Sigmoid colon (tissue), 7 donors: ENCODE measurements around the gene ECHDC1. TPM values are rescaled to one million over a fixed set of nuclear protein-coding genes. Genes with fewer than 3 reads are reported as not detected.
"Not testable (repeated sequence)": the region's sequence is repeated elsewhere in the genome, so short reads cannot be mapped to it uniquely, and the experiment has no call there.

ENCODE experiments used
- DNase-seq: peaks from one replicate; pipeline ENCODE4 v3.0.0-alpha.2; 2019
- H3K27ac ChIP-seq, 4 donors: fragments of 200-600 bp; sonication (generic); one replicate each; pipeline ENCODE4 v1.5.1; 2016 to 2019; ENCODE audit warnings: mild to moderate bottlenecking in 1 of 4
- H3K27me3 ChIP-seq, 3 donors: fragments of 200-600 bp; sonication (generic); one replicate each; pipeline ENCODE4 v1.5.1; 2019; ENCODE audit warnings: mild to moderate bottlenecking in 1 of 3
- H3K36me3 ChIP-seq, 4 donors: fragments of 200-600 bp; sonication (generic); one replicate each; pipeline ENCODE4 v1.5.1; 2016 to 2019
- H3K4me1 ChIP-seq, 4 donors: fragments of 200-600 bp; sonication (generic); one replicate each; pipeline ENCODE4 v1.5.1; 2017 to 2019
- H3K4me3 ChIP-seq, 4 donors: fragments of 200-600 bp; sonication (generic); one replicate each; pipeline ENCODE4 v1.5.1; 2017 to 2019; ENCODE audit warnings: mild to moderate bottlenecking in 2 of 4, moderate library complexity in 1 of 4
- H3K9me3 ChIP-seq, 4 donors: fragments of 200-600 bp in 3 of 4; sonication (generic) in 3 of 4; one replicate each; pipeline versions ENCODE4 v1.5.1 to v1.6.1; 2013 to 2019
- EP300 ChIP-seq, 4 donors: sonication (generic); formaldehyde crosslinking; IDR thresholded peaks; one replicate each; pipeline ENCODE4 v1.6.1; 2017; ENCODE audit warnings: antibody characterized with exemption in 4 of 4
- POLR2A ChIP-seq, 2 donors: fragments of 450-650 bp; IDR thresholded peaks; one replicate each; pipeline ENCODE4 v1.6.1; 2016; ENCODE audit warnings: antibody characterized with exemption in 2 of 2, mild to moderate bottlenecking in 2 of 2, moderate library complexity in 2 of 2
- POLR2AphosphoS5 ChIP-seq, 4 donors: sonication (generic); formaldehyde crosslinking; IDR thresholded peaks; one replicate each; pipeline ENCODE4 v1.6.1; 2017; ENCODE audit warnings: antibody characterized with exemption in 4 of 4
- WGBS, 2 donors: extraction: QIAGEN DNeasy Blood & Tissue Kit; methylation state at CpG; one replicate each; pipeline ENCODE4 v1.1.7; 2013; 5-methylcytosine and 5-hydroxymethylcytosine counted together
- intact Hi-C: fragments of 100-400 bp; cut with DNase I; formaldehyde crosslinking; loops from one replicate; pipeline ENCODE4 v1.15.1; 2023
- polyA plus RNA-seq, 3 donors: library from polyadenylated mRNA; stranded (reverse); fragments of 200-250 nt; gene quantifications; one replicate each; pipeline ENCODE4 v1.2.3, GENCODE V29; 2013
- total RNA-seq, 4 donors: library from RNA; depleted of rRNA; stranded (reverse); fragments of >200 nt; gene quantifications; one replicate each; pipeline ENCODE4 v1.1.0, GENCODE V29; 2016
- TF ChIP-seq, protein P1 (sequence below), 4 experiments: fragments of 450-650 bp in 3 of 4; fragments of 200-600 bp in 1 of 4; IDR thresholded peaks; one replicate each; pipeline ENCODE4 v1.5.1; 2016 to 2019; ENCODE audit warnings: antibody characterized with exemption in 4 of 4, mild to moderate bottlenecking in 3 of 4, moderate library complexity in 2 of 4
- donor health status: healthy with polysubstance abuse.
- donor health status: Bipolar disorder and iron deficiency.
- donor health status: healthy.

The ECHDC1 gene
- total and polyA plus RNA-seq, 7 donors = 48.6 to 97.1 (median 77.3) TPM

DNA sequence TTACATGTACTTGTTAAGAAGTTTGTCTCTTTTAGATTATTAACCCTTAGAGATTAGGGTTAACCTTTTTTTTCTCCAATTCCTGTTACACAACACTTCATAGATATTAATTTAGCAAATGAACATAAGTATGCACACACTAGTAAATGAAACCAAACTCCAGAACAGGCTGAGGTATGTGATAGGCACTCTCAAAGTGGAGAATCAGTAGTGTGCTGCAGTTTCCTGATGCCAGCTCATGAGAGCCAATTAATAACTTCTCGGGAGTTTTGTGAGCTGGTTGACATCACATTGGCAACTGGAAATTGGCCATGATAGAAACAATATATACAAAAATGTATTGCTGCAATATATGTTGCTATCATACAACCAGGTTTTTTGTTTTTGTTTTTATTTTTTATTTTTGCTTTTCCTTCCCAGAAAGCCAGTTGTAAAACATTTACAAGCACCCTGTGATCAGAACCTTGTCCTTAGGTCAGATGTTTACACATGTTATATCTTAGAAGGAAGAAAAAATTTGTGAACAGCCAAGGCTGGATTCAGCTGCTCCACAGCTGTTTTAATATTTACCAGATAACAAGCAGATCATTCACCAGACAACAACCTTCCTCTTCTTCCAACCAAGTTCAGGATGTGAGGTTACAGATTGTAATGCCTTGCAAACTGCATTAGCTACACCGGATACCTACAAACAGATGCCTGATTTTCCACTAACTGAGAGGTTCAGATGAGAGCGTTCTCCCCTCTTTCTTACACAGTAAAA lies 42.4 kb upstream of the ECHDC1 start:
- DNase-seq = no peak
- H3K4me1 ChIP-seq = peaks cover 0 to 36% (median 11%) of the 10 kb centered on the region in 4 donors
- TF ChIP-seq POLR2A (IDR thresholded peaks at IDR 0.05) = no peak
- no peak for TF ChIP-seq EP300 (IDR thresholded peaks at IDR 0.05)
- TF ChIP-seq, protein P1, sequence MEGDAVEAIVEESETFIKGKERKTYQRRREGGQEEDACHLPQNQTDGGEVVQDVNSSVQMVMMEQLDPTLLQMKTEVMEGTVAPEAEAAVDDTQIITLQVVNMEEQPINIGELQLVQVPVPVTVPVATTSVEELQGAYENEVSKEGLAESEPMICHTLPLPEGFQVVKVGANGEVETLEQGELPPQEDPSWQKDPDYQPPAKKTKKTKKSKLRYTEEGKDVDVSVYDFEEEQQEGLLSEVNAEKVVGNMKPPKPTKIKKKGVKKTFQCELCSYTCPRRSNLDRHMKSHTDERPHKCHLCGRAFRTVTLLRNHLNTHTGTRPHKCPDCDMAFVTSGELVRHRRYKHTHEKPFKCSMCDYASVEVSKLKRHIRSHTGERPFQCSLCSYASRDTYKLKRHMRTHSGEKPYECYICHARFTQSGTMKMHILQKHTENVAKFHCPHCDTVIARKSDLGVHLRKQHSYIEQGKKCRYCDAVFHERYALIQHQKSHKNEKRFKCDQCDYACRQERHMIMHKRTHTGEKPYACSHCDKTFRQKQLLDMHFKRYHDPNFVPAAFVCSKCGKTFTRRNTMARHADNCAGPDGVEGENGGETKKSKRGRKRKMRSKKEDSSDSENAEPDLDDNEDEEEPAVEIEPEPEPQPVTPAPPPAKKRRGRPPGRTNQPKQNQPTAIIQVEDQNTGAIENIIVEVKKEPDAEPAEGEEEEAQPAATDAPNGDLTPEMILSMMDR (IDR thresholded peaks at IDR 0.05) = no peak
- TF ChIP-seq POLR2AphosphoS5 (IDR thresholded peaks at IDR 0.05) = no peak
- H3K4me3 ChIP-seq = no peak overlapping the region
- intact Hi-C loops = no loop called here
- no peaks in the 10 kb centered on the region for H3K36me3 ChIP-seq
- H3K27ac ChIP-seq = no peak overlapping the region
- H3K9me3 ChIP-seq = no peaks in the 10 kb centered on the region
- 63 to 76% methylated on average over 3 of the region's 3 CpGs for WGBS, 2 donors
- H3K27me3 ChIP-seq = no peaks in the 10 kb centered on the region

DNA sequence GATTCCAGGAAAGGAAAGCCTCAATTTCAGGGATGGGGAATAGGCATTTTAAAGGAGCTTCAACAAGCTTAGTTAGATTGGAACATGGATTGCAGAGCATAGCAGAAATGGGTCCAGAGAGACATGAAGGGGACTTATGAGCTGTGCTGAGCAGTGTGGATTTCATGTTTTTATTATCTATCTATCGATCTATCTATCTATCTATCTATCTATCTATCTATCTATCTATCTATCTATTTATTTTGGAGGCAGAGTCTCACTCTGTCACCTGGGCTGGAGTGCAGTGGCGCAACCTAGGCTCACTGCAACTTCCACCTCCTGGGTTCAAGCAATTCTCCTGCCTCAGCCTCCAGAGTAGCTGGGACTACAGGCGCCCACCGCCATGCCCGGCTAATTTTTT lies 41.4 kb upstream of the ECHDC1 start:
- not testable (repeated sequence) for H3K27me3 ChIP-seq
- 94 to 97% methylated on average over 5 of the region's 5 CpGs for WGBS, 2 donors

DNA sequence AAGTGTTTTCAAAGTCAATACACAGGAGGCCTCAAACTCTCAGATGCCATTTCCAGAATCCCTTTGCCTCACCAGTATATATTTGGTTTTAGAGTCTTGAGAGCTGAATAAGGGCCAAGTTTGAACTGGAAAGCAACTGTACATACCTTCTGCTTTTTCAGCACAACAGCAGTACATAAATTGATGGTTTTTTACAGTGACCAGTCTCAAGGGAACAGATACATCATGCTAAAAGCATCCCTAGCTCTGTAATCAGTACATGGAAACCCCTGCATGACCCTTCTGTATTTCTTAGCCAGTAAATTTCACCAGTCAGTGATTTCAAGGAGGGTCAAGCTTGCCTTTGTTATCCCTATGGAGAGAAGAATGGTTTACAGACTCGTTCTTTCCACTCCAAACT lies 40.6 kb upstream of the ECHDC1 start:
- no peak overlapping the region for H3K27ac ChIP-seq
- 76 to 80% methylated on average over 1 of the region's 1 CpG for WGBS, 2 donors
- DNase-seq = no peak
- H3K4me3 ChIP-seq = no peak overlapping the region
- peaks cover 0 to 18% (median 6%) of the 10 kb centered on the region in 4 donors for H3K4me1 ChIP-seq
- TF ChIP-seq, protein P1 (IDR thresholded peaks at IDR 0.05) = no peak
- TF ChIP-seq POLR2A (IDR thresholded peaks at IDR 0.05) (no peak), POLR2AphosphoS5 (IDR thresholded peaks at IDR 0.05) (no peak), EP300 (IDR thresholded peaks at IDR 0.05) (no peak)
- H3K36me3 ChIP-seq = no peaks in the 10 kb centered on the region
- intact Hi-C loops = no loop called here
- H3K9me3 ChIP-seq = no peaks in the 10 kb centered on the region
- H3K27me3 ChIP-seq = no peaks in the 10 kb centered on the region

More for the DNA sequence above, 41.4 kb upstream of the ECHDC1 start:
- H3K9me3 ChIP-seq, H3K27ac ChIP-seq, intact Hi-C loops, H3K36me3 ChIP-seq, DNase-seq, H3K4me3 ChIP-seq: not testable (repeated sequence)
- H3K4me1 ChIP-seq = peaks cover 0 to 26% (median 6%) of the 10 kb centered on the region in 4 donors

DNA sequence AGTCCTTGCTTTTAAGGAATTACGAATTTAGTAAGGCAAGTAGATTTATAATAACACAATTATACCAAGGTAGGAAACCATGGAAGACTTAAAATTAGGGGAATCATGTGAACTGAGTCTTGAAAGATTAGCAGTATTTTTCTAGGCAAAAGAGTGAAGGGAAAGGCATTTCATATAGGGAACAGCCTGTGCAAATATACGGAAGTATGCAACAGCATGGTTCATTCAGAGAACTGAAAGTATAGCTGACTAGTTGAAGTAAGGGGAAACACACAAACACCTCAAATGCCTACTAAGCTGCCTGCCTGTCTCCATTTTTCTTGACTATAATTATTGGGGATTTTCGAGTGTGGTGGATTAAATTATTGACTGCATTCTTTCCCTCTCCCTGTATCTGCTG lies 39.0 kb upstream of the ECHDC1 start:
- no peak for DNase-seq
- Histone ChIP-seq H3K4me1 (peaks cover 0 to 18% (median 6%) of the 10 kb centered on the region in 4 donors), H3K27ac (no peak overlapping the region), H3K27me3 (no peaks in the 10 kb centered on the region), H3K36me3 (no peaks in the 10 kb centered on the region), H3K9me3 (no peaks in the 10 kb centered on the region), H3K4me3 (no peak overlapping the region)
- WGBS, 2 donors = 91 to 93% methylated on average over 3 of the region's 3 CpGs
- TF ChIP-seq POLR2A (IDR thresholded peaks at IDR 0.05) (no peak), POLR2AphosphoS5 (IDR thresholded peaks at IDR 0.05) (no peak), EP300 (IDR thresholded peaks at IDR 0.05) (no peak)
- TF ChIP-seq, protein P1 (IDR thresholded peaks at IDR 0.05) = no peak
- intact Hi-C loops = no loop called here

DNA sequence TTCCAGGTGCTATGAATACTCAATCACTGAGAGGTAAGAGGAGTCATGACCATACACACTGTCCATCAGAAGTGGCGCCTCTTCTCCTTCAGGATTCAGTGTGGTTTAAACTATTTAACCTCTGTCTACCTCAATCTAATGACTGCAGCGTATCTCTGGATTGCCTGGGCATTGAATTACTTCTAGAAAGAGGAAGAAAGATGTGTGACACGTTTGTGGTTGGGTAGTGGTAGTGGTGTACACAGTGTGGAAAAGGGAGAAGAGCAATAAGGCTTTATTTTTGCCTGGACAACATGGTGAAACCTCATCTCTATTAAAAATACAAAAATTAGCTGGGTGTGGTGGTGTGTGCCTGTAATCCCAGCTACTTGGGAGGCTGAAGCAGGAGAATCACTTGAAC lies 38.0 kb upstream of the ECHDC1 start:
- Histone ChIP-seq H3K4me3 (no peak overlapping the region), H3K27me3 (no peaks in the 10 kb centered on the region), H3K9me3 (no peaks in the 10 kb centered on the region), H3K36me3 (no peaks in the 10 kb centered on the region), H3K4me1 (peaks cover 0 to 18% (median 6%) of the 10 kb centered on the region in 4 donors), H3K27ac (no peak overlapping the region)
- WGBS, 2 donors = 74 to 83% methylated on average over 3 of the region's 3 CpGs
- TF ChIP-seq, protein P1 (IDR thresholded peaks at IDR 0.05) = no peak
- TF ChIP-seq POLR2A (IDR thresholded peaks at IDR 0.05) (no peak), POLR2AphosphoS5 (IDR thresholded peaks at IDR 0.05) (no peak), EP300 (IDR thresholded peaks at IDR 0.05) (no peak)
- no peak for DNase-seq
- intact Hi-C loops = no loop called here
